ENCODE results near the gene DPYSL5.
A peak's percentile ranks its signal among the peaks of the same experiment; 100 is the strongest.

The DPYSL5 gene

GRCh38 chr2:26925100-26925791 lies 77.3 kb downstream of the DPYSL5 start:
- no peak for DNase-seq

GRCh38 chr2:26927221-26927620 lies 79.3 kb downstream of the DPYSL5 start:
- DNase-seq, result no peak

- peak in 1 of 58 donors; percentile 25 for DNase-seq
Observed at GRCh38 chr2:26932974-26933373, 85.0 kb downstream of the DPYSL5 start.

- DNase-seq, result peak in 21 of 58 donors; percentile 18 to 88 (median 40)
Observed at GRCh38 chr2:26933431-26934334, 85.8 kb downstream of the DPYSL5 start.

GRCh38 chr2:26934335-26934724 lies 86.4 kb downstream of the DPYSL5 start:
- DNase-seq, result no peak

- DNase-seq, result no peak
Observed at GRCh38 chr2:26934985-26935384, 87.1 kb downstream of the DPYSL5 start.

- no peak for DNase-seq
Observed at GRCh38 chr2:26936855-26937254, 88.9 kb downstream of the DPYSL5 start.

GRCh38 chr2:26938399-26939118 lies 90.6 kb downstream of the DPYSL5 start:
- no peak for DNase-seq

GRCh38 chr2:26940001-26940400 lies 92.1 kb downstream of the DPYSL5 start:
- no peak for DNase-seq

GRCh38 chr2:26941486-26941885 lies 93.6 kb downstream of the DPYSL5 start:
- no peak for DNase-seq

GRCh38 chr2:26942543-26943295 lies 94.8 kb downstream of the DPYSL5 start:
- DNase-seq, result peak in 54 of 58 donors; percentile 15 to 85 (median 50)

- peak in 6 of 58 donors; percentile 18 to 50 (median 41) for DNase-seq
Observed at GRCh38 chr2:26945991-26946750, 98.2 kb downstream of the DPYSL5 start.

GRCh38 chr2:26946841-26947784 lies 99.2 kb downstream of the DPYSL5 start:
- peak in 6 of 58 donors; percentile 7 to 32 (median 14) for DNase-seq

- DNase-seq, result no peak
Observed at GRCh38 chr2:26948800-26949199, 100.9 kb downstream of the DPYSL5 start.

- DNase-seq, result peak in 2 of 58 donors; percentile 9 to 37
Observed at GRCh38 chr2:26950246-26950645, 102.3 kb downstream of the DPYSL5 start.

GRCh38 chr2:26951236-26951635 lies 103.3 kb downstream of the DPYSL5 start:
- DNase-seq, result no peak

GRCh38 chr2:26952374-26952773 lies 104.4 kb downstream of the DPYSL5 start:
- no peak for DNase-seq

- no peak for DNase-seq
Observed at GRCh38 chr2:26954135-26954534, 106.2 kb downstream of the DPYSL5 start.

- no peak for DNase-seq
Observed at GRCh38 chr2:26957041-26957440, 109.1 kb downstream of the DPYSL5 start.
